AG04449 (cell line): ENCODE measurements around the gene BCAS3.
"Not testable (repeated sequence)": the region's sequence is repeated elsewhere in the genome, so short reads cannot be mapped to it uniquely, and the experiment has no call there.

Experiments
- CTCF ChIA-PET: fragments of 350-600 bp; formaldehyde crosslinking; extraction: SDS; loops from one replicate; lab custom pipeline; 2021; ENCODE audit warnings: antibody characterized with exemption; lab: Yijun Ruan, JAX
- POLR2A ChIA-PET: fragments of 400-600, 350-600 bp; formaldehyde crosslinking; extraction: SDS; loops from one replicate; lab custom pipeline; 2020; ENCODE audit warnings: antibody characterized with exemption, inconsistent platforms; lab: Yijun Ruan, JAX
- DNase-seq: peaks from one replicate; pipeline ENCODE4 v3.0.0-alpha.2; 2010; ENCODE audit warnings: low read depth, low spot score
- H3K4me3 ChIP-seq: 2 replicates; pipeline ENCODE4 v1.5.1; 2011; ENCODE audit warnings: low read depth, mild to moderate bottlenecking, control low read depth, low read length
- CTCF ChIP-seq: IDR thresholded peaks from one replicate; pipeline ENCODE4 v1.5.1; 2011; ENCODE audit warnings: mild to moderate bottlenecking, moderate library complexity, low read length, control low read depth, inconsistent platforms; ENCODE audit not compliant: insufficient read depth; ENCODE audit errors: missing control alignments

Gene BCAS3

GRCh38 chr17:61440697-61441096, 763.0 kb downstream of the BCAS3 start:
- DNase-seq = no peak
- H3K4me3 ChIP-seq = no peak overlapping the region
- no peak for TF ChIP-seq CTCF
- ChIA-PET CTCF (interaction anchor here (1.5 kb wide), 1 partner anchor 24 kb away, joined by 5 read pairs; no protein-coding TSS in a partner anchor), POLR2A (no interaction called here)

- H3K4me3 ChIP-seq, POLR2A ChIA-PET, DNase-seq, CTCF ChIA-PET: not testable (repeated sequence)
Measured at GRCh38 chr17:61441507-61441906, 763.9 kb downstream of the BCAS3 start.

- no peak for TF ChIP-seq CTCF
- CTCF ChIA-PET = no interaction called here
- POLR2A ChIA-PET = no interaction called here
- no peak overlapping the region for H3K4me3 ChIP-seq
- no peak for DNase-seq
Measured at GRCh38 chr17:61442136-61442775, 764.6 kb downstream of the BCAS3 start.
